SK-N-SH (cell line): ENCODE measurements around the gene DACH1.

Source experiments
- CTCF ChIP-seq: fragments of 200-600 bp; sonication (generic); IDR thresholded peaks from 2 replicates; pipeline ENCODE4 v1.6.1; 2017; ENCODE audit warnings: antibody characterized with exemption, mild to moderate bottlenecking, moderate library complexity
- TAF1 ChIP-seq: IDR thresholded peaks from 2 replicates; pipeline ENCODE4 v1.6.1; 2012; ENCODE audit warnings: low read depth, mild to moderate bottlenecking, low read length, moderate library complexity, borderline replicate concordance

GRCh38 chr13:71460211-71460610 is 406.8 kb downstream of the DACH1 start:
- TF ChIP-seq CTCF (no peak), TAF1 (no peak)
